H1 (cell line): ENCODE data around the gene YWHAQ. TPM values are rescaled to one million over a fixed set of nuclear protein-coding genes. Genes with fewer than 3 reads are reported as not detected.

Experiments
- CTCF ChIA-PET: fragments of 300-600 bp; sonication (Branson Sonifier 250); formaldehyde crosslinking; loops from one replicate; lab custom pipeline; 2021; ENCODE audit not compliant: partially characterized antibody; lab: Charles Lee
- POLR2A ChIA-PET: fragments of 300-600 bp; sonication (Branson Sonifier 250); formaldehyde crosslinking; loops from one replicate; lab custom pipeline; 2021; ENCODE audit warnings: inconsistent platforms; ENCODE audit not compliant: partially characterized antibody; lab: Charles Lee
- DNase-seq, 2 experiments: peaks; one replicate each; pipeline versions ENCODE4 v3.0.0 to v3.0.0-alpha.2; 2010 to 2022; ENCODE audit warnings: low spot score in 2 of 2, low read depth in 1 of 2, mixed read lengths in 1 of 2
- FAIRE-seq: peaks from 2 replicates; lab custom pipeline; 2011; peaks lifted over from hg19 to GRCh38; lab: Jason Lieb, UNC
- H2AFZ ChIP-seq: 2 replicates; pipeline ENCODE4 v1.8.1; 2012; ENCODE audit warnings: low read length, inconsistent platforms
- H2AK5ac ChIP-seq: 2 replicates; pipeline ENCODE4 v1.6.1; 2013; ENCODE audit warnings: low read depth, low read length
- H2BK120ac ChIP-seq: replicated peaks from 2 replicates; pipeline ENCODE3; 2013; ENCODE audit warnings: low read depth, low read length, inconsistent platforms
- H2BK12ac ChIP-seq: 2 replicates; pipeline ENCODE4 v1.6.1; 2013; ENCODE audit warnings: low read depth, low read length
- H2BK15ac ChIP-seq: 2 replicates; pipeline ENCODE4 v1.6.1; 2013; ENCODE audit warnings: low read length
- H2BK20ac ChIP-seq: 2 replicates; pipeline ENCODE4 v1.6.1; 2013; ENCODE audit warnings: low read length
- H2BK5ac ChIP-seq: 2 replicates; pipeline ENCODE4 v1.6.1; 2013; ENCODE audit warnings: low read depth, low read length
- H3K14ac ChIP-seq: 2 replicates; pipeline ENCODE4 v1.6.1; 2013; ENCODE audit warnings: inconsistent platforms; ENCODE audit not compliant: insufficient read length
- H3K18ac ChIP-seq: 2 replicates; pipeline ENCODE4 v1.6.1; 2013; ENCODE audit warnings: low read length; ENCODE audit errors: extremely low read depth
- H3K23ac ChIP-seq: 2 replicates; pipeline ENCODE4 v1.6.1; 2013; ENCODE audit warnings: inconsistent platforms; ENCODE audit not compliant: insufficient read length
- H3K23me2 ChIP-seq: 2 replicates; pipeline ENCODE4 v1.6.1; 2013; ENCODE audit warnings: low read depth, low read length
- H3K27ac ChIP-seq: 2 replicates; pipeline ENCODE4 v1.6.1; 2011; ENCODE audit warnings: low read depth, low read length, inconsistent platforms
- H3K27me3 ChIP-seq, 4 experiments: replicated peaks in 1 of 4; 1 replicate in 1 of 4; 2 replicates in 3 of 4; pipeline versions ENCODE4 v1.6.1 to v1.8.1; 2011 to 2013; ENCODE audit warnings: low read length in 3 of 4, mild to moderate bottlenecking in 3 of 4, inconsistent platforms in 2 of 4, mixed read lengths in 2 of 4, moderate library complexity in 1 of 4; ENCODE audit not compliant: control insufficient read depth in 3 of 4, insufficient read depth in 3 of 4; ENCODE audit errors: extremely low read depth in 1 of 4
- H3K36me3 ChIP-seq, 4 experiments: 2 replicates each; pipeline versions ENCODE4 v1.6.1 to v1.8.1; 2011 to 2013; ENCODE audit warnings: mild to moderate bottlenecking in 4 of 4, low read length in 3 of 4, moderate library complexity in 2 of 4, control low read depth in 1 of 4, inconsistent platforms in 1 of 4; ENCODE audit not compliant: insufficient read depth in 4 of 4, control insufficient read depth in 2 of 4
- H3K4ac ChIP-seq: replicated peaks from 2 replicates; pipeline ENCODE3; 2013; ENCODE audit warnings: low read length, low read depth, mixed read lengths, inconsistent platforms; ENCODE audit not compliant: insufficient read length
- H3K4me1 ChIP-seq, 4 experiments: replicated peaks in 1 of 4; 1 replicate in 1 of 4; 2 replicates in 3 of 4; pipeline versions ENCODE4 v1.6.1 to v1.8.1; 2011 to 2013; ENCODE audit warnings: low read length in 3 of 4, inconsistent platforms in 2 of 4, mixed read lengths in 1 of 4; ENCODE audit not compliant: insufficient read depth in 4 of 4, control insufficient read depth in 3 of 4
- H3K4me2 ChIP-seq, 2 experiments: 2 replicates each; pipeline versions ENCODE4 v1.6.1 to v1.8.1; 2011 to 2013; ENCODE audit warnings: low read depth in 2 of 2, low read length in 2 of 2, control low read depth in 1 of 2, inconsistent platforms in 1 of 2, mild to moderate bottlenecking in 1 of 2; ENCODE audit not compliant: insufficient read depth in 1 of 2
- H3K4me3 ChIP-seq, 4 experiments: fragments of 200-600, 300-600 bp in 1 of 4; sonication (generic), shearing (Covaris generic), sonication (Bioruptor Twin) in 1 of 4; 2 replicates each; pipeline versions ENCODE4 v1.5.1 to v1.8.1; 2011 to 2016; ENCODE audit warnings: low read length in 4 of 4, low read depth in 3 of 4, control low read depth in 2 of 4, inconsistent platforms in 2 of 4, mild to moderate bottlenecking in 2 of 4, mixed read lengths in 1 of 4, moderate library complexity in 1 of 4; ENCODE audit not compliant: insufficient read depth in 2 of 4; ENCODE audit errors: extremely low read depth in 1 of 4
- H3K56ac ChIP-seq: replicated peaks from 2 replicates; pipeline ENCODE3; 2013; ENCODE audit warnings: low read depth, mild to moderate bottlenecking, mixed read lengths, low read length, inconsistent platforms; ENCODE audit not compliant: insufficient read length
- H3K79me1 ChIP-seq: 2 replicates; pipeline ENCODE4 v1.6.1; 2013; ENCODE audit warnings: low read depth, low read length, control low read depth
- H3K79me2 ChIP-seq, 2 experiments: 2 replicates each; pipeline versions ENCODE4 v1.6.1 to v1.8.1; 2012 to 2013; ENCODE audit warnings: low read length in 2 of 2, mild to moderate bottlenecking in 2 of 2, inconsistent platforms in 1 of 2; ENCODE audit not compliant: insufficient read depth in 2 of 2, control insufficient read depth in 1 of 2
- H3K9ac ChIP-seq, 4 experiments: replicated peaks in 1 of 4; 1 replicate in 1 of 4; 2 replicates in 3 of 4; pipeline versions ENCODE4 v1.6.1 to v1.8.1; 2011 to 2013; ENCODE audit warnings: low read depth in 3 of 4, low read length in 3 of 4, control low read depth in 2 of 4, mild to moderate bottlenecking in 2 of 4, moderate library complexity in 2 of 4, inconsistent platforms in 1 of 4; ENCODE audit errors: extremely low read depth in 1 of 4
- H3K9me3 ChIP-seq, 2 experiments: 2 replicates each; pipeline versions ENCODE4 v1.6.1 to v1.8.1; 2012 to 2013; ENCODE audit warnings: mild to moderate bottlenecking in 2 of 2, moderate library complexity in 2 of 2, control low read depth in 1 of 2, inconsistent platforms in 1 of 2, low read depth in 1 of 2, low read length in 1 of 2, mixed read lengths in 1 of 2; ENCODE audit not compliant: insufficient read depth in 2 of 2
- H4K20me1 ChIP-seq, 2 experiments: replicated peaks in 1 of 2; 2 replicates each; pipeline versions ENCODE3 to v1.8.1; 2011 to 2013; ENCODE audit warnings: inconsistent platforms in 2 of 2, low read length in 2 of 2, mild to moderate bottlenecking in 1 of 2; ENCODE audit not compliant: insufficient read depth in 2 of 2, control insufficient read depth in 1 of 2
- H4K5ac ChIP-seq: 2 replicates; pipeline ENCODE4 v1.6.1; 2013; ENCODE audit warnings: low read length, low read depth, mixed read lengths, inconsistent platforms; ENCODE audit not compliant: insufficient read length
- H4K8ac ChIP-seq: 2 replicates; pipeline ENCODE4 v1.8.0; 2013; ENCODE audit warnings: mild to moderate bottlenecking, moderate library complexity, low read length, inconsistent platforms; ENCODE audit not compliant: insufficient read depth; ENCODE audit errors: extremely low read depth
- H4K91ac ChIP-seq: replicated peaks from 2 replicates; pipeline ENCODE3; 2013; ENCODE audit warnings: low read length, mixed read lengths, inconsistent platforms; ENCODE audit not compliant: insufficient read length
- CEBPB ChIP-seq: IDR thresholded peaks from 2 replicates; pipeline ENCODE4 v1.6.1; 2012; ENCODE audit warnings: low read depth, low read length
- CHD1 ChIP-seq: IDR thresholded peaks from 2 replicates; pipeline ENCODE4 v1.6.1; 2012; ENCODE audit warnings: low read depth, low read length, improper control_type of control experiment
- HDAC2 ChIP-seq, 2 experiments: fragments of 300-600 bp in 1 of 2; sonication (generic) in 1 of 2; IDR thresholded peaks; 2 replicates each; pipeline ENCODE4 v1.6.1; 2011 to 2012; ENCODE audit warnings: low read depth in 2 of 2, low read length in 2 of 2, mild to moderate bottlenecking in 2 of 2, moderate library complexity in 2 of 2, borderline replicate concordance in 1 of 2, inconsistent platforms in 1 of 2
- POLR2A ChIP-seq, 2 experiments: IDR thresholded peaks; 1 replicate in 1 of 2; 2 replicates in 1 of 2; pipeline ENCODE4 v1.6.1; 2011; ENCODE audit warnings: low read depth in 2 of 2, low read length in 2 of 2, mild to moderate bottlenecking in 2 of 2; ENCODE audit errors: control extremely low read depth in 1 of 2
- POLR2AphosphoS5 ChIP-seq: IDR thresholded peaks from 2 replicates; pipeline ENCODE4 v1.6.1; 2011; ENCODE audit warnings: low read depth, low read length
- POU5F1 ChIP-seq: IDR thresholded peaks from 2 replicates; pipeline ENCODE4 v1.6.1; 2011; ENCODE audit warnings: low read depth, mild to moderate bottlenecking, low read length, moderate library complexity
- RBBP5 ChIP-seq: IDR thresholded peaks from 2 replicates; pipeline ENCODE4 v1.7.1; 2012; ENCODE audit warnings: low read depth, mild to moderate bottlenecking, inconsistent platforms, low read length, moderate library complexity, borderline replicate concordance
- SIN3A ChIP-seq, 2 experiments: IDR thresholded peaks in 1 of 2; conservative IDR thresholded peaks in 1 of 2; 2 replicates each; pipeline ENCODE4 v1.6.1; 2011 to 2012; ENCODE audit warnings: low read length in 2 of 2, improper control_type of control experiment in 1 of 2, low read depth in 1 of 2, mild to moderate bottlenecking in 1 of 2
- SP1 ChIP-seq: IDR thresholded peaks from 2 replicates; pipeline ENCODE4 v1.6.1; 2011; ENCODE audit warnings: low read depth, low read length
- TAF1 ChIP-seq: IDR thresholded peaks from 2 replicates; pipeline ENCODE4 v1.6.1; 2011; ENCODE audit warnings: mild to moderate bottlenecking, low read depth, low read length
- TBP ChIP-seq: IDR thresholded peaks from 2 replicates; pipeline ENCODE4 v1.6.1; 2011; ENCODE audit warnings: low read depth, low read length, improper control_type of control experiment
- TCF12 ChIP-seq: IDR thresholded peaks from 2 replicates; pipeline ENCODE4 v1.6.1; 2011; ENCODE audit warnings: low read depth, mild to moderate bottlenecking, low read length
- WGBS, 2 experiments: shearing (Covaris generic) in 1 of 2; methylation state at CpG; one replicate each; pipeline versions ENCODE4 v1.1.6 to v1.1.7; 2013 to 2015; ENCODE audit warnings: low lambda C conversion rate in 2 of 2, mixed read lengths in 2 of 2, inconsistent platforms in 1 of 2, low coverage in 1 of 2, missing lambda C conversion rate in 1 of 2; ENCODE audit not compliant: insufficient replicate concordance in 2 of 2, insufficient coverage in 1 of 2, insufficient read length in 1 of 2; ENCODE audit errors: extremely low coverage in 1 of 2, missing lambda C conversion rate in 1 of 2; 5-methylcytosine and 5-hydroxymethylcytosine counted together
- polyA plus RNA-seq, 7 experiments: library from polyadenylated mRNA; depleted of rRNA in 3 of 7; stranded (reverse) in 5 of 7; unstranded in 2 of 7; fragments of >200 nt in 5 of 7; fragments of 200-250 nt in 2 of 7; gene quantifications; 1 replicate in 5 of 7; 2 replicates in 1 of 7; 4 replicates in 1 of 7; pipeline versions ENCODE4 v1.2.1 to v1.2.3, GENCODE V29; 2011 to 2013; ENCODE audit warnings: missing spikeins in 2 of 7, mixed read lengths in 2 of 7
- total RNA-seq: library from RNA; stranded (reverse); fragmentation: NEBNext Ultra II Directional; extraction: Animal tissue kit (Norgen Biotek cat#: 25700); gene quantifications from 2 replicates; pipeline ENCODE4 v1.2.1, GENCODE V29; 2021

YWHAQ gene
- total and polyA plus RNA-seq, 2 of the 8 experiments (the other 6 are each of a cell fraction or from before 2014, with no cell fraction given): 244 to 480 TPM

DNA sequence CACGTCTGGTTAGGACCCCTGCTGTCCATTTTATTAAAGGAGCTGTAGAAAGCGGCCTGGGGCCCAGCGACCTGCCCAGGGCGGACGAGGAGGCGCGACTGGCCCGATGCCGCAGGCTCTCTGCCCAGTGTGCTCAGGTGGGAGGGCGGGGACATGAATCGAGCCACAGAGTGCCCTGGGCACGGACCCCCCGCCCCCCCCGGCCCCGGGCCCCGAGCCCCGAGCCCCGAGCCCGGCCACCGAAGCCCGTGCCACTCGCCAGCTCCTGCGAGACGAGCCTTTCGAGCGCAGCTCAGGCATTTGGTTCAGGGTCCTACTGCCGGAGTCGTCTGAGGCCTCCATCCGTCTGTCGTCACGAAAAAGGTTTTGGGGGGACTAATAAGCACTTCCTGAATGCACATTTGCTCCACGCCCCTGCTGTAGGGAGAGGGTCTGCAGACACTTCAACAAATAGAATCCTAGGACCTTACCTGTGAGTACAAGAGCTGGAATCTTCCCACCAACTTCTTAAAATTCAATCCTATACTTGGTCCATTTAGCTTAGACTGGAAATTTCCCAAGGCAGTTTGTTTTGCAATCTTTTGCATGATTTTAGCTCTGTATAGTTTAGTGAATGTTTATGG lies 74.6 kb downstream of the YWHAQ start:
- WGBS, 2 experiments: 2% methylated on average over 23 of the region's 32 CpGs; no CpG with 5 or more reads in 1 of the 2 experiments
- no peak overlapping the region for H3K23ac ChIP-seq
- peak overlapping the region; percentile 83 to 92 (median 90) for H3K9ac ChIP-seq
- no peak overlapping the region for H2BK15ac ChIP-seq
- H3K18ac ChIP-seq: peak overlapping the region; percentile 98
- no peaks in the 10 kb centered on the region for H3K9me3 ChIP-seq
- ChIA-PET POLR2A (interaction anchor here (0.8 to 3.3 kb wide), 20 partner anchors 8 to 201 kb away, joined by 3 to 46 read pairs (median 4); partner anchors contain the start of genes IAH1 and YWHAQ), CTCF (interaction anchor here (0.5 to 1.9 kb wide), 12 partner anchors 9 to 492 kb away, joined by 3 to 6 read pairs (median 4); no protein-coding TSS in a partner anchor)
- peak in 1 of 2 experiments; percentile 8; a peak in 1 of 4 replicates for TF ChIP-seq SIN3A (conservative IDR thresholded peaks at IDR 0.05 in 1 of 2, IDR thresholded peaks at IDR 0.05 in 1 of 2; ENCODE audit: low read depth in 1 of 2, low read length in 2 of 2)
- TF ChIP-seq TCF12: no peak
- peak; percentile 50 for TF ChIP-seq TAF1
- peak in 1 of 2 experiments; percentile 13; a peak in 1 of 4 replicates for TF ChIP-seq HDAC2 (IDR thresholded peaks at IDR 0.05; ENCODE audit: borderline replicate concordance in 1 of 2, low read depth in 2 of 2, low read length in 2 of 2)
- peak; percentile 10; the same call in 1 of the 2 replicates for TF ChIP-seq POLR2AphosphoS5
- TF ChIP-seq POLR2A (IDR thresholded peaks at IDR 0.05; ENCODE audit: control extremely low read depth in 1 of 2, low read depth in 2 of 2, low read length in 2 of 2): peak in 1 of 2 experiments; percentile 4; a peak in 1 of 3 replicates
- no peak for TF ChIP-seq CEBPB
- no peak for TF ChIP-seq SP1
- TF ChIP-seq CHD1: no peak
- 0 out of 2 replicates have a peak, but pooled peaks have one; percentile 21 for TF ChIP-seq RBBP5
- no peak for TF ChIP-seq POU5F1
- TF ChIP-seq TBP: no peak; the same call in 1 of the 2 replicates
- H2BK12ac ChIP-seq: no peak overlapping the region
- DNase-seq: no peak
- H2AK5ac ChIP-seq: no peak overlapping the region
- H3K23me2 ChIP-seq: peaks cover 6% of the 10 kb centered on the region
- peaks cover 3 to 43% of the 10 kb centered on the region in 2 experiments; a peak in 3 of 4 replicates for H3K79me2 ChIP-seq
- H3K4ac ChIP-seq: no peak overlapping the region
- no peaks in the 10 kb centered on the region for H3K79me1 ChIP-seq
- H2AFZ ChIP-seq: peak overlapping the region; percentile 93
- no peak overlapping the region for H2BK20ac ChIP-seq
- peak overlapping the region; percentile 94; the same call in 1 of the 2 replicates for H4K8ac ChIP-seq
- H3K27ac ChIP-seq: peak overlapping the region; percentile 87; the same call in 1 of the 2 replicates
- H2BK5ac ChIP-seq: peak overlapping the region; percentile 87
- peak overlapping the region; percentile 74 to 92 (median 86) for H3K4me3 ChIP-seq
- peak overlapping the region; percentile 86 to 89 for H3K4me2 ChIP-seq
- H3K14ac ChIP-seq: no peak overlapping the region
- H3K27me3 ChIP-seq: no peaks in the 10 kb centered on the region
- H4K91ac ChIP-seq: no peak overlapping the region
- H4K20me1 ChIP-seq: peaks cover 2 to 5% of the 10 kb centered on the region in 2 experiments
- peaks cover 0 to 3% (median 0%) of the 10 kb centered on the region in 4 experiments; a peak in 1 of 7 replicates for H3K4me1 ChIP-seq
- H3K36me3 ChIP-seq: no peaks in the 10 kb centered on the region
- no peak for FAIRE-seq
- H4K5ac ChIP-seq: peak overlapping the region; percentile 67
- H3K56ac ChIP-seq: peak overlapping the region; percentile 82
- H2BK120ac ChIP-seq: no peak overlapping the region
